Measurements from ENCODE around the gene TMEM120B. TPM values are rescaled to one million over a fixed set of nuclear protein-coding genes. Genes with fewer than 3 reads are reported as not detected.
A peak's percentile ranks its signal among the peaks of the same experiment; 100 is the strongest.

TMEM120B gene
- total RNA-seq, 2 donors from 2014 or later: 7.1 to 10.1 TPM

GRCh38 chr12:121795034-121795968, 82.7 kb downstream of the TMEM120B start:
- Mint-ChIP-seq H3K36me3 (ENCODE audit: insufficient read depth in 2 of 2) (peaks cover 17 to 25% of the 10 kb centered on the region in 2 donors), H3K4me3 (peak overlapping the region; percentile 93 to 99), H3K9me3 (no peaks in the 10 kb centered on the region), H3K27me3 (ENCODE audit: low read depth) (no peaks in the 10 kb centered on the region), H3K4me1 (ENCODE audit: low read depth) (peaks cover 53% of the 10 kb centered on the region), H3K27ac (peak overlapping the region; percentile 14)
- peak; percentile 81 to 87 for DNase-seq
- ATAC-seq (replicated peaks in 1 of 2): peak; percentile 8 to 14

- ATAC-seq (replicated peaks in 1 of 2) (no peak), DNase-seq (no peak)
- Mint-ChIP-seq H3K9me3 (no peaks in the 10 kb centered on the region), H3K27me3 (ENCODE audit: low read depth) (no peaks in the 10 kb centered on the region), H3K27ac (peak overlapping the region; percentile 87), H3K36me3 (ENCODE audit: insufficient read depth in 2 of 2) (peaks cover 22 to 28% of the 10 kb centered on the region in 2 donors), H3K4me1 (ENCODE audit: low read depth) (peaks cover 38% of the 10 kb centered on the region), H3K4me3 (peak overlapping the region; percentile 33 to 91)
Measured at GRCh38 chr12:121796855-121797751, 84.6 kb downstream of the TMEM120B start.

- Mint-ChIP-seq H3K4me1 (ENCODE audit: low read depth) (peaks cover 38% of the 10 kb centered on the region), H3K36me3 (ENCODE audit: insufficient read depth in 2 of 2) (peaks cover 29 to 33% of the 10 kb centered on the region in 2 donors), H3K27ac (peak overlapping the region; percentile 87), H3K27me3 (ENCODE audit: low read depth) (no peaks in the 10 kb centered on the region), H3K9me3 (no peaks in the 10 kb centered on the region), H3K4me3 (peak overlapping the region; percentile 86 to 91)
- DNase-seq (no peak), ATAC-seq (replicated peaks in 1 of 2) (no peak)
Measured at GRCh38 chr12:121797937-121798786, 85.6 kb downstream of the TMEM120B start.

GRCh38 chr12:121798787-121799155, 86.2 kb downstream of the TMEM120B start:
- H3K9me3 Mint-ChIP-seq: no peaks in the 10 kb centered on the region
- ATAC-seq (replicated peaks in 1 of 2): no peak
- H3K36me3 Mint-ChIP-seq (ENCODE audit: insufficient read depth in 2 of 2): peaks cover 29 to 33% of the 10 kb centered on the region in 2 donors
- H3K27ac Mint-ChIP-seq: peak overlapping the region; percentile 89
- peaks cover 38% of the 10 kb centered on the region for H3K4me1 Mint-ChIP-seq (ENCODE audit: low read depth)
- peak overlapping the region; percentile 86 to 91 for H3K4me3 Mint-ChIP-seq
- no peak for DNase-seq
- H3K27me3 Mint-ChIP-seq (ENCODE audit: low read depth): no peaks in the 10 kb centered on the region

- ATAC-seq (replicated peaks in 1 of 2): peak; percentile 1 to 3
- H3K4me3 Mint-ChIP-seq: peak overlapping the region; percentile 86 to 91
- peaks cover 36% of the 10 kb centered on the region for H3K4me1 Mint-ChIP-seq (ENCODE audit: low read depth)
- H3K36me3 Mint-ChIP-seq (ENCODE audit: insufficient read depth in 2 of 2): peaks cover 29 to 33% of the 10 kb centered on the region in 2 donors
- no peaks in the 10 kb centered on the region for H3K9me3 Mint-ChIP-seq
- DNase-seq: peak; percentile 61 to 63
- H3K27me3 Mint-ChIP-seq (ENCODE audit: low read depth): no peaks in the 10 kb centered on the region
- H3K27ac Mint-ChIP-seq: peak overlapping the region; percentile 89
Measured at GRCh38 chr12:121799156-121799841, 86.7 kb downstream of the TMEM120B start.

- Mint-ChIP-seq H3K9me3 (no peaks in the 10 kb centered on the region), H3K27me3 (ENCODE audit: low read depth) (no peaks in the 10 kb centered on the region), H3K4me1 (ENCODE audit: low read depth) (peaks cover 28% of the 10 kb centered on the region), H3K27ac (peak overlapping the region; percentile 92), H3K36me3 (ENCODE audit: insufficient read depth in 2 of 2) (peaks cover 29 to 35% of the 10 kb centered on the region in 2 donors), H3K4me3 (peak overlapping the region; percentile 86 to 91)
- DNase-seq: peak; percentile 88 to 89
- ATAC-seq (replicated peaks in 1 of 2): peak; percentile 52 to 57
Measured at GRCh38 chr12:121799842-121800693, 87.5 kb downstream of the TMEM120B start.

- H3K27me3 Mint-ChIP-seq (ENCODE audit: low read depth): no peaks in the 10 kb centered on the region
- H3K36me3 Mint-ChIP-seq (ENCODE audit: insufficient read depth in 2 of 2): peaks cover 31 to 35% of the 10 kb centered on the region in 2 donors
Measured at GRCh38 chr12:121800694-121801594, 88.4 kb downstream of the TMEM120B start.

GRCh38 chr12:121801595-121802484, 89.3 kb downstream of the TMEM120B start:
- Mint-ChIP-seq H3K4me3 (peak overlapping the region; percentile 95 to 100), H3K27ac (peak overlapping the region; percentile 98), H3K36me3 (ENCODE audit: insufficient read depth in 2 of 2) (peaks cover 33 to 38% of the 10 kb centered on the region in 2 donors), H3K9me3 (no peaks in the 10 kb centered on the region), H3K27me3 (ENCODE audit: low read depth) (no peaks in the 10 kb centered on the region), H3K4me1 (ENCODE audit: low read depth) (peaks cover 34% of the 10 kb centered on the region)
- peak in 1 of 2 donors; percentile 51 for DNase-seq
- ATAC-seq (replicated peaks in 1 of 2): no peak

More at GRCh38 chr12:121800694-121801594, 88.4 kb downstream of the TMEM120B start:
- peak; percentile 11 to 14 for ATAC-seq (replicated peaks in 1 of 2)
- Mint-ChIP-seq H3K4me1 (ENCODE audit: low read depth) (peaks cover 25% of the 10 kb centered on the region), H3K9me3 (no peaks in the 10 kb centered on the region), H3K27ac (peak overlapping the region; percentile 98), H3K4me3 (peak overlapping the region; percentile 95 to 100)
- DNase-seq: peak; percentile 81 to 85

- ATAC-seq (replicated peaks in 1 of 2): no peak
- H3K27ac Mint-ChIP-seq: peak overlapping the region; percentile 98
- no peaks in the 10 kb centered on the region for H3K27me3 Mint-ChIP-seq (ENCODE audit: low read depth)
- no peak for DNase-seq
- peaks cover 30 to 37% of the 10 kb centered on the region in 2 donors for H3K36me3 Mint-ChIP-seq (ENCODE audit: insufficient read depth in 2 of 2)
- peaks cover 38% of the 10 kb centered on the region for H3K4me1 Mint-ChIP-seq (ENCODE audit: low read depth)
- H3K4me3 Mint-ChIP-seq: peak overlapping the region; percentile 95 to 100
- no peaks in the 10 kb centered on the region for H3K9me3 Mint-ChIP-seq
Measured at GRCh38 chr12:121802485-121802842, 89.9 kb downstream of the TMEM120B start.

Measured in activated T-cell treated with anti-CD3 and anti-CD28 coated beads, Interleukin-2, amount 50 U/mL, for 72 hours (primary cell).